WTC11 (cell line): Measurements from ENCODE around the gene PKP2. TPM values are rescaled to one million over a fixed set of nuclear protein-coding genes. Genes with fewer than 3 reads are reported as not detected.
"Not testable (repeated sequence)": the region's sequence is repeated elsewhere in the genome, so short reads cannot be mapped to it uniquely, and the experiment has no call there.

ENCODE experiments used
- ATAC-seq: fragments of 200-7000 bp; cut with Tn5 transposase; 2 replicates; pipeline ENCODE4 v1.10.0; 2021; ENCODE audit warnings: mild to moderate bottlenecking, moderate library complexity
- CTCF ChIA-PET: fragments of 300-600 bp; sonication (Branson Sonifier 250); formaldehyde crosslinking; loops from one replicate; lab custom pipeline; 2021; ENCODE audit warnings: antibody characterized with exemption; lab: Charles Lee
- POLR2A ChIA-PET: fragments of 350-600 bp; sonication (Branson Sonifier 250); formaldehyde crosslinking; loops from one replicate; lab custom pipeline; 2021; ENCODE audit warnings: antibody characterized with exemption; lab: Charles Lee
- DNase-seq: peaks from one replicate; pipeline ENCODE4 v3.0.0; 2021; ENCODE audit warnings: low spot score
- H3K27ac Mint-ChIP-seq: 2 replicates; pipeline ENCODE4 v1.8.0; 2021; ENCODE audit warnings: mixed read lengths
- H3K27me3 Mint-ChIP-seq: 2 replicates; pipeline ENCODE4 v1.8.0; 2021; ENCODE audit warnings: low read depth, mild to moderate bottlenecking, moderate library complexity, mixed read lengths
- H3K36me3 Mint-ChIP-seq: 2 replicates; pipeline ENCODE4 v1.8.0; 2021; ENCODE audit warnings: mixed read lengths
- H3K4me1 Mint-ChIP-seq: 2 replicates; pipeline ENCODE4 v1.8.0; 2022; ENCODE audit warnings: mixed read lengths
- H3K4me3 Mint-ChIP-seq: 2 replicates; pipeline ENCODE4 v1.8.0; 2021; ENCODE audit warnings: mild to moderate bottlenecking, moderate library complexity, mixed read lengths
- H3K9me3 Mint-ChIP-seq: 2 replicates; pipeline ENCODE4 v1.8.0; 2021; ENCODE audit warnings: mixed read lengths
- AFF4 ChIP-seq: sonication (generic); formaldehyde crosslinking; IDR thresholded peaks from 2 replicates; pipeline ENCODE4 v1.8.1; 2023; ENCODE audit warnings: mild to moderate bottlenecking, missing genetic modification reagents, borderline replicate concordance
- ATF2 ChIP-seq: sonication (generic); formaldehyde crosslinking; IDR thresholded peaks from 2 replicates; pipeline ENCODE4 v1.8.1; 2022; ENCODE audit warnings: low read depth, missing genetic modification reagents, borderline replicate concordance
- ATF3 ChIP-seq: sonication (generic); formaldehyde crosslinking; conservative IDR thresholded peaks from 2 replicates; pipeline ENCODE4 v1.8.1; 2022; ENCODE audit warnings: mild to moderate bottlenecking, missing genetic modification reagents
- CREB1 ChIP-seq: sonication (generic); formaldehyde crosslinking; IDR thresholded peaks from 2 replicates; pipeline ENCODE4 v1.8.0; 2023; ENCODE audit warnings: mild to moderate bottlenecking, missing genetic modification reagents
- CREM ChIP-seq: sonication (generic); formaldehyde crosslinking; IDR thresholded peaks from 2 replicates; pipeline ENCODE4 v1.8.1; 2022; ENCODE audit warnings: mild to moderate bottlenecking, missing genetic modification reagents, moderate library complexity
- GABPB1 ChIP-seq: sonication (generic); formaldehyde crosslinking; IDR thresholded peaks from 2 replicates; pipeline ENCODE4 v1.8.1; 2023; ENCODE audit warnings: mild to moderate bottlenecking, missing genetic modification reagents
- HMGXB4 ChIP-seq: sonication (generic); formaldehyde crosslinking; IDR thresholded peaks from 2 replicates; pipeline ENCODE4 v1.8.1; 2023; ENCODE audit warnings: mild to moderate bottlenecking, moderate library complexity, missing genetic modification reagents
- JUN ChIP-seq: sonication (generic); formaldehyde crosslinking; IDR thresholded peaks from 2 replicates; pipeline ENCODE4 v1.8.0; 2023; ENCODE audit warnings: mild to moderate bottlenecking, missing genetic modification reagents
- KAT7 ChIP-seq: sonication (generic); formaldehyde crosslinking; IDR thresholded peaks from 2 replicates; pipeline ENCODE4 v1.8.1; 2023; ENCODE audit warnings: missing genetic modification reagents, mild to moderate bottlenecking, borderline replicate concordance
- MLX ChIP-seq: sonication (generic); formaldehyde crosslinking; IDR thresholded peaks from 2 replicates; pipeline ENCODE4 v1.8.1; 2023; ENCODE audit warnings: mild to moderate bottlenecking, missing genetic modification reagents, moderate library complexity
- NFATC4 ChIP-seq: fragments of 250-450 bp; sonication (Bioruptor Pico); IDR thresholded peaks from 2 replicates; pipeline ENCODE4 v1.9.0; 2021; ENCODE audit warnings: mild to moderate bottlenecking
- NR1H2 ChIP-seq: sonication (generic); formaldehyde crosslinking; IDR thresholded peaks from 2 replicates; pipeline ENCODE4 v1.9.0; 2021; ENCODE audit warnings: mild to moderate bottlenecking, moderate library complexity, missing genetic modification reagents
- PRRX2 ChIP-seq: fragments of 250-450 bp; sonication (Bioruptor Pico); IDR thresholded peaks from 2 replicates; pipeline ENCODE4 v1.8.0; 2021; ENCODE audit warnings: mild to moderate bottlenecking
- RELA ChIP-seq: sonication (generic); formaldehyde crosslinking; IDR thresholded peaks from 2 replicates; pipeline ENCODE4 v1.8.1; 2022; ENCODE audit warnings: missing genetic modification reagents, mild to moderate bottlenecking, borderline replicate concordance
- SMAD3 ChIP-seq: sonication (generic); formaldehyde crosslinking; IDR thresholded peaks from 2 replicates; pipeline ENCODE4 v1.8.0; 2022; ENCODE audit warnings: missing genetic modification reagents, mild to moderate bottlenecking, borderline replicate concordance
- ZBTB43 ChIP-seq: sonication (generic); formaldehyde crosslinking; IDR thresholded peaks from 2 replicates; pipeline ENCODE4 v1.8.1; 2023; ENCODE audit warnings: mild to moderate bottlenecking, missing genetic modification reagents
- ZNF121 ChIP-seq: sonication (generic); formaldehyde crosslinking; IDR thresholded peaks from 2 replicates; pipeline ENCODE4 v1.8.0; 2023; ENCODE audit warnings: missing genetic modification reagents
- ZNF138 ChIP-seq: sonication (generic); formaldehyde crosslinking; conservative IDR thresholded peaks from 2 replicates; pipeline ENCODE4 v1.8.1; 2022; ENCODE audit warnings: mild to moderate bottlenecking, moderate library complexity, missing genetic modification reagents
- ZNF263 ChIP-seq: sonication (generic); formaldehyde crosslinking; IDR thresholded peaks from 2 replicates; pipeline ENCODE4 v1.8.1; 2022; ENCODE audit warnings: low read depth, mild to moderate bottlenecking, moderate library complexity, missing genetic modification reagents
- ZNF423 ChIP-seq: fragments of 250-450 bp; sonication (Bioruptor Pico); IDR thresholded peaks from 2 replicates; pipeline ENCODE4 v2.1.2; 2022; ENCODE audit warnings: mild to moderate bottlenecking, moderate library complexity
- ZNF425 ChIP-seq: fragments of 250-450 bp; sonication (Bioruptor Pico); conservative IDR thresholded peaks from 2 replicates; pipeline ENCODE4 v1.9.0; 2021; ENCODE audit warnings: mild to moderate bottlenecking
- total RNA-seq: library from RNA; stranded (reverse); gene quantifications from 3 replicates; pipeline ENCODE4 v1.2.3, GENCODE V29; 2021

The PKP2 gene
- total RNA-seq, 1 experiment from 2014 or later = 22.0 TPM

- ChIA-PET CTCF (no interaction called here), POLR2A (no interaction called here)
- H3K36me3 Mint-ChIP-seq = peaks cover 13% of the 10 kb centered on the region
- TF ChIP-seq ZBTB43 (CRISPR knock-in tag) (no peak), JUN (CRISPR knock-in tag) (no peak), ATF3 (no peak), PRRX2 (no peak), ZNF425 (CRISPR knock-in tag) (no peak), SMAD3 (CRISPR knock-in tag) (no peak), MLX (CRISPR knock-in tag) (no peak), RELA (CRISPR knock-in tag) (no peak), NFATC4 (CRISPR knock-in tag) (no peak), AFF4 (no peak), GABPB1 (CRISPR knock-in tag) (no peak), ZNF423 (CRISPR knock-in tag) (no peak), NR1H2 (CRISPR knock-in tag) (no peak), CREB1 (no peak)
- no peak overlapping the region for H3K27ac Mint-ChIP-seq
- H3K4me1 Mint-ChIP-seq = peaks cover 5% of the 10 kb centered on the region; the same call in 1 of the 2 replicates
- H3K4me3 Mint-ChIP-seq = no peak overlapping the region
- DNase-seq (no peak), ATAC-seq (no peak)
- no peaks in the 10 kb centered on the region for H3K27me3 Mint-ChIP-seq
- no peaks in the 10 kb centered on the region for H3K9me3 Mint-ChIP-seq
Observed at GRCh38 chr12:32863128-32863527, 33.4 kb downstream of the PKP2 start.

GRCh38 chr12:32861658-32862057, 34.9 kb downstream of the PKP2 start:
- H3K4me3 Mint-ChIP-seq, DNase-seq, H3K9me3 Mint-ChIP-seq, H3K27me3 Mint-ChIP-seq, POLR2A ChIA-PET, H3K4me1 Mint-ChIP-seq, H3K27ac Mint-ChIP-seq, H3K36me3 Mint-ChIP-seq, ATAC-seq: not testable (repeated sequence)
- TF ChIP-seq ZNF121 (CRISPR knock-in tag) = 0 out of 2 replicates have a peak, but pooled peaks have one; percentile 12
- CTCF ChIA-PET = interaction anchor here (0.9 kb wide), 1 partner anchor 107 kb away, joined by 3 read pairs; no protein-coding TSS in a partner anchor

GRCh38 chr12:32860192-32860591, 36.4 kb downstream of the PKP2 start:
- 0 out of 2 replicates have a peak, but pooled peaks cover 4% of the 10 kb centered on the region for H3K36me3 Mint-ChIP-seq
- no peaks in the 10 kb centered on the region for H3K9me3 Mint-ChIP-seq
- no peak overlapping the region for H3K4me3 Mint-ChIP-seq
- peaks cover 5% of the 10 kb centered on the region; the same call in 1 of the 2 replicates for H3K4me1 Mint-ChIP-seq
- peak overlapping the region; percentile 39; the same call in 1 of the 2 replicates for H3K27ac Mint-ChIP-seq
- H3K27me3 Mint-ChIP-seq = no peaks in the 10 kb centered on the region
- ATAC-seq (no peak), DNase-seq (no peak)
- ChIA-PET POLR2A (no interaction called here), CTCF (interaction anchor here (0.8 kb wide), 2 partner anchors 26 to 105 kb away, joined by 3 read pairs; partner anchors contain the start of gene YARS2)
- TF ChIP-seq CREM (CRISPR knock-in tag) = no peak
- no peak for TF ChIP-seq ZNF138 (CRISPR knock-in tag)
- TF ChIP-seq NR1H2 (CRISPR knock-in tag) = no peak
- TF ChIP-seq KAT7 (CRISPR knock-in tag) = no peak
- no peak for TF ChIP-seq HMGXB4
- no peak for TF ChIP-seq ATF2
- no peak for TF ChIP-seq ZNF263 (CRISPR knock-in tag)
